NCI-H774 (cell line): ENCODE measurements around the gene AATK.

Source experiments
- DNase-seq: peaks from one replicate; lab custom pipeline; 2025; lab: John Stamatoyannopoulos, UW

Gene AATK

DNA sequence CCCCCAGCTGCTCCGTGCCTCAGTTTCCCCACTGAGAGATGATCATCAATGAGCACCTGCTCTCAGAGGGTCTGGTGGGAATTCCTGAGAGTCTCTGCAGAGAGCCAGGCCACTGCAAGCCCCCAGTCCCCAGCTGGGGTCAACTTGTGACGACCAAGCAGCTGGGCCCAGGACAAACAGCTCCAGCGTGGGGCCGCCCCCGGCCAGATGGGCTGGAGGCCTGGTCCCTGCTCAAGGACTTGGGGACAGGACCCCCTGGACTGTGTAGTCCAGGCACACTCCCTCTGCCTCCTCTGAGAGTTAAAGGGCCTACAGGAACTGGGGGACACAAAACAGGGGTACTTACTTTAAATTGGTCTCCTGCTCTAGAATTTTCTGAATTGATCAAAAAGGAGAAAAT lies 16.6 kb upstream of the AATK start:
- no peak for DNase-seq

DNA sequence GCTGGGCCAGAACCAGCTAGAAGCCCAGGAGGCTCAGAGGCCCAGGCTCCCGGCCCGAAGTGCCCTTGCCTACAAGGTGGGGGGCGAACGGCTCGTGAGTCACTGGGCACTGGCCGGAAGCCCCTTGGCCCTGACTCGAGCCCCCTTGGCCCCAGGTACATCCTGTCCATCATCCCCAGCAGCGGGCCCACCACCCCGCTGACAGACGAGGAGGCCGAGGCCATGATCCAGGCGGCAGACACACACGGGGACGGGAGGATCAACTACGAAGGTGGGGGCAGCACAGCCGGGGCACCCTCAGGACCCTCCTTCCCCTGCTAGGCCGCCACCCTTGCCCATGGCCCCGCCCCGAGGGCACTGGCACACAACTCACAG lies 15.8 kb upstream of the AATK start:
- no peak for DNase-seq

DNA sequence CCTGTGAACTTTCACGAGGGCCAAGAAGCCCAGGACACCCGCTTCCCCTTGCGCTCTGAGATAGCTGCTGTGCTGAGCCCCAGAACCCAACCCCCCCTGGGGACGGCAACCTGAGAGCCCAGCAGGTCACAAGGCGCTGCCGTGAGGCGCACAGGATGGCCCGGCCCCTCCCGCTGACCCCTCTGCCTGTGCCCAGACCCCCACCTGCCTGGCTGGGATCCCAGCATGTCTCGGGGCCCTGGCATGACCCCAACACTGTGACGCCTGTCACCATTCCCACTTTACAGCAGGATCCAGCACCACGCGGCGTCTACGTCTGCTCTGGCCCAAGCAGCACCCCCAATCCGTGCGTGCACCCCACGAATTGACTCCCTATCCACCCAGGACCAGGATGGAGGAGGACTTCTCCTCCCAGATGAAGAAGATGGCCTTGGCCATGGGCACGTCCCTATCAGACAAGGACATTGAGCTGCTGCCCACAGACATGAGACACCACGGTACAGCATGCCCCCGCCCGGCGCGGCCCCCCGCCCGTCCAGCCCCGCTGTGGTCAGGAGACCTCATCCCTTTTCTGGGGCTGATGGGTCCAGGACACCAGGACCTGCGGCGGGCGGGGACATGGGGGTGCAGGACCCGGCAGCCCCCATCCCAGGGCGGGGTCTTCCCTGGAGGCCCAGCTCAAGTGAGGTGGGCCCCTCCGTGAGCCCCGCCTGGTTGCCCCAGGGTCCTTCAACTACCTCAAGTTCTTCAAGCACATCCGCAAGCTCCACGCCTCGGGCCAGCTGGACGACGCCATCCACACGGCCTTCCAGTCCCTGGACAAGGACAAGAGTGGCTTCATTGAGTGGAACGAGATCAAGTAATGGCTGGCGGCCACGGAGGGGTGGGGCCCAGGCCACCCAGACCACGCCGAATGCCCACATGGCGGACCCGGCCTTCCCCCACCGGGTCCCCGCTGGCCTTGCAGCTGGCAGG lies 15.1 kb upstream of the AATK start:
- no peak for DNase-seq

DNA sequence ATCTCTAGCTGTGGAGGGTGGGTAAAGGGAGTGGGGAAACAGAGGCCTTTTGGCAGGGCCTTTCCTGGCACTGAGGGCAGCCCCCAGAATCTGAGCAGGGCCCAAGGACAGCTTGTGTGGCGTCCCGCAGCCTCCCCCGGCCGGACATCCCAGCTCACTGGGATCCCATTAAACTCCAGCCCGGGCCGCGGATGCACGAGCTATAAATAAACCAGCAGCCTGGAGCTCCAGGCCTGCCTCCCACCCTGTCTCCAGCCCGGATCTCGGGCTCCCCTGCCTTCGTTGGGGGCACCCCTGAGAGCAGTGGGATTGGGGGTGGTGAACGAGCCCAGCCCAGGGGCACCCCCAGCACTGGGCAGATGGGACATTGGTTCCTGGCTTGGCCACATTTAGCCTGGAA lies 13.8 kb upstream of the AATK start:
- DNase-seq = no peak

DNA sequence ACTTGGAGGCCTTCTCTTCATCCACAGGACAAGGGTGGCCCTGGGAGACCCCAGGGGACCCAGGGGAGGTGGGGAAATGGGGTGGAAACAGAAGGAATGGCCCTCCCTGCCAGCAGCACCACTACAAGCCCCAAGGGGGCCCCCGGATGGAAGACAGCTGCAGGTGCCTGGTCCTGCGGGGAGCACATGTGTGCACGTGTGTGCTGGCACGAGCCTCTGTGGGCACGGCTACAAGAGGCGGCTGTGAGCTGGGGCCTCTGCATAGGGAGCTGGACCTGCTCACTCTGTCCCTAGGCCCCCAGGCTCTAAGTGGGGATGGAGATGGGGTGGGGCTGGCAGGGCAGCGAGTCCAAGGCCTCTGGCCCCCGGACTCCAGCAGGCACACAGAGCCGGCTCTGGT lies 13.2 kb upstream of the AATK start:
- DNase-seq = no peak

DNA sequence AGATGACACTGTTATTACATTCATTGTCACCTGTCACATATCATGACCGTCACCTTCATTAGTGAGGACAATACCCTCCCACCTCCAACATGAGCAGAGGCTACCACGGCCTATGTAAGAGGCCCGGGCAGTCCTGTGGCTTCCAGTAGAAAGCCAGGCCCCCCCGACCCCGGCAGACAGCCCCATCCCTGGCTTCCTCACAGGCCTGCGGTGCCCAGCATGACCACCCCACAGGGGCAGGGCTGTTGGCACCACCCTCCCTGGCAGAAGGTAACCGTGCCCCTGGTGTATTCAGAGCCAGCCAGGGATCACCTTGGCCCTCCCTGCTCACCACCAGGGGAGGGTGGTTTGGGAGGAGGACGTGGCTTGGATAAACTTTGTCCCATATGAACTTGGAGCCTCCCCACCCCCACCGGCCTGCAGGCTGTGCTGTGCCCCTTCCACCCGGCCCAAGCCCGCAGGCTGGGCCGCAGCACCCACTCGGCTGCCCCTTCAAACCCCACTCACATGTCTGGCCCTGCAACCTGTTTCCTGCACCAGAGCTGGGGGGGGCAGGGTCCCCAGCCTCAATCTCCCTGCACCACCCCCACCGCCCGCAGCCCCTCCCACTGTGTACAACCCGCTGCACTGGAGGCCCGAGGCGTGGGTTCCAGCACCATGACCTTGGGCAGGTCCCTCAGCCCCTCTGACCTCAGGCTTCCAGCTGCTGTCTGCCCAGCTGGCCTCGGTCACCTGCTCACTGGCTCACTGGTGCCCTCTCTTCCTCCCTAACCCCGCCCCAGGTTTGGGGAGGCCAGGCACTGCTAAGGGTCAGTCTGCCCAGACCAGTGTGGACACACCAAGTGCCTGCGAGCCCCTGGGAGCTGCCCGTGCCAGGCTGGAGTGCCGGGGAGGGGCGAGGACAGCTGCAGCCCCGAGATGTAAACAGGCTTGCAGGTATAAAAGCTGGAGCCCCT lies 12.4 kb upstream of the AATK start:
- no peak for DNase-seq

DNA sequence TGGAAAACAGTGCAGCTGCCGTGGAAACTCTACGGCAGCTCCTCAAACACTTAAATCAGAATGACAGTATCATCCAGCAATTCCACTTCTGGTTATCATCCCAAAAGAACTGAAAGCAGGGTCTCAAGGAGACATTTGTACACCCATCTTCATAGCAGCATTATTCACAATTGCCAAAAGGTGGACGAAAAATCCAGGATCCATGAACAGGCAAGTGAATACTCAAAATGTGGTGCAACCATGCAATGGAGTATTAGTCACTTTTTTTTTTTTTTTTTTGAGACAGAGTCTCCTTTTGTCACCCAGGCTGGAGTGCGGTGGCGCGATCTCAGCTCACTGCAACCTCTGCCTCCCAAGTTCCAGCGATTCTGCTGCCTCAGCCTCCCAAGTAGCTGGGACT lies 10.6 kb upstream of the AATK start:
- DNase-seq = no peak

- no peak for DNase-seq
Observed at GRCh38 chr17:81173762-81174155, 7.7 kb upstream of the AATK start.

GRCh38 chr17:81173052-81173761 lies 7.2 kb upstream of the AATK start:
- no peak for DNase-seq

GRCh38 chr17:81171941-81172340 lies 5.9 kb upstream of the AATK start:
- DNase-seq = no peak

DNA sequence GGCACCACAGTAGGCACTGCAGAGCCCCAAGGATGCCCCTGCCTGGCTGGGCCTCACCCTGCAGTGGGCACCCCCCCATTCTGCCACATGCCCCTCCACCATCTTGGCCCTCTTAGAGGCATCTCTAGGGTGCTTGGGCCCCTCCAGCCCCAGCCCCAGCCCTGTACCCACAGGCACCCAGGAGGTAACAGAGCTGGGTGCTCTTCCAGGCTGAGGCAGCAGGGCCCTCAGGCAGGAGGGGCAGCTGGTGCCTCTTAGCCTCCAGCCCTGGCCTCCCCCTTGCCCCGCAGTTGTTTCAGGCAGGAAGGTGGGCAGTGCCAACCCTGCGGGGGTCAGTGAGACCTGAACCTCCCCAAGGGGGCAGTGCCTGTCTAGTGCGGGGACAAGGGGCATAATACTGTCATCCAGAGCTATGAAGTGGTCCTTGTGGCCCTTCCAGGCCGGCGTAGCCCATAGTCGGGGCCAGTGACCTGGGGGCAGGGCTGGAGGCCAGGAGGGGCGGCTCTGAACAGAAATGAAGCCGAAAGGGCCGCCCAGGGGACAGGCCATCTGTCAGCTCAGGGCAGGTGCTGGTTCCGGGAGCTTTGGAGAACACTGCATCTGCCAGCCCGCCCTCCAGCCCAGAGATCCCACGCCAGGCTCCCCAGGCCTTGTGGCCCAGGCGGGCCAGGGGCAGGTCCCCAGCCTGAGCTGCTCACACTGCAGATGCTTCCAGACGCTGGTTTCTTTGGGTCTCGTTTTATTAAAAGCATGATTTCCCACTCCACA lies 4.9 kb upstream of the AATK start:
- DNase-seq = no peak

DNA sequence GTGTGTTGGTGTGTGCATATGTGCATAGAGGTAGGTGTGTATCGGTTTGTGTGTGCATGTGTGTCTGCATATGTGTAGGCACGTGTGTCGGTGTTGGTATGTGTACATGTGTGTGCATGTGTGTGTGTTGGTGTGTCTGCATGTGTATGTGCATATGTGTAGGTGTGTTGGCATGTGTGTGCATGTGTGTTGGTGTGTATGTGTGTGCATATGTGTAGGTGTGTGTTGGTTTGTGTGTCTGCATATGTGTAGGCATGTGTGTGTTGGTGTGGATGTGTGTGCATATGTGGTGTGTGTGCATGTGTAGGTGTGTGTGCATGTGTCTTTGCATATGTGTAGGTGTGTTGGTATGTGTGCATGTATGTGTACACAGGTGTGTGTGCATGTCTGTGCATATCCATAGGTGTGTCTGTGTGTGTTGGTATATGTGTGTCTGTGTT lies 3.9 kb upstream of the AATK start:
- no peak for DNase-seq

- no peak for DNase-seq
Observed at GRCh38 chr17:81167638-81168037, 1.6 kb upstream of the AATK start.

DNA sequence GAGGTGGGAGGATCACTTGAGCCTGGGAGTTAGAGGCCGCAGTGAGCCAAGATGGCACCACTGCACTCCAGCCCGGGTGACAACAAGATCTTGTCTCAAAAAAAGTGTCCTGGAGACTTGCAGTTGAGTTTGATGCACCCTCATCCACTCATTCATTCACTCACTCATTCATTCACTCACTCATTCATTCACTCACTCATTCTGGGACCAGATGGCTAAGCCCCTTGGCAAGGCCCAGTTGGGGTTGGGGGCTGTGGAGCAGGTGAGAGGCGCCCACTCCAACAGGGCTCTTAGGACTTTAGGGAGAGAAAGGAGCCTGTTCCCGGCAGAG lies 1.1 kb upstream of the AATK start:
- DNase-seq = no peak

DNA sequence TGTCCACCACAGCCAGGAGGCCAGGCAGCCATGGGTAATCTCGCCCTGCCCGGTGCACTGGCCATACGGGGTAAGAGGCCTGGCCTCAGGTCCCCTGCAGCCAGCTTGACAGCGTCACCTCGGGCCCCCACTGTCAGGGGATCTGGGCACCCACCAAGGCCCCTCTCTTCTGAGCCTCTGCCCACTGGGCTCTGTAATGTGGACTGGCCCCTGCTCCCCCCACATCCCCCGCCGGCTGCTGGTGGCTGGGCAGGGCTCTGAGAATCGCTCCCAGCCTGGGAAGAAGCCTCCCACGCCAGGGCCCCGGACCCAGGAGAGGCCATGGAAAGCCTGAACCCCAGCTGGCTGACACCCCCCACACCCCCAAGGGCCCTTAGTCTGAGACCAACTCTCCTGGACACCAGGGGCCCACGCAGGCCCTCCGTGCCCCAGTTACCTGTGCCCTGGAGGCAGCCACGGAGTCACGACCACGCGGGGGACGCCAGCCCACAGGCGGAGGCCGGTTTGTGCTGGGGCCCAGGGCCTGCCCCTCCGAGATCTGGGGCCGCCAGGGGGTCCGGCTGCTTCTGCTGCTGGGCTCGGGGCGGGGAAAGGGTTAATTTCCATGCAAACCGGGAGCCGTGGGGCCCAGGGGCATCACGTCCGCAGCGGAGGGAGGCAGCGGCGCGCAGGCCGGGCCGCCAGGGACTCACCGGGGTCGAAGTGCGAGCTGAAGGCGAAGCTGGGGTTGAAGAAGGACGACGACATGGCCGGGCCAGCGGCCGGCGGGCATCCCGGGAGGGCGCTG lies 582 bp downstream of the AATK start, which contains the start of gene PVALEF:
Gene PVALEF, plus strand, starts transcription at position 262 of the 787 bp plus-strand sequence. CDS start 15,720 bp downstream, outside the sequence.
- DNase-seq = no peak

DNA sequence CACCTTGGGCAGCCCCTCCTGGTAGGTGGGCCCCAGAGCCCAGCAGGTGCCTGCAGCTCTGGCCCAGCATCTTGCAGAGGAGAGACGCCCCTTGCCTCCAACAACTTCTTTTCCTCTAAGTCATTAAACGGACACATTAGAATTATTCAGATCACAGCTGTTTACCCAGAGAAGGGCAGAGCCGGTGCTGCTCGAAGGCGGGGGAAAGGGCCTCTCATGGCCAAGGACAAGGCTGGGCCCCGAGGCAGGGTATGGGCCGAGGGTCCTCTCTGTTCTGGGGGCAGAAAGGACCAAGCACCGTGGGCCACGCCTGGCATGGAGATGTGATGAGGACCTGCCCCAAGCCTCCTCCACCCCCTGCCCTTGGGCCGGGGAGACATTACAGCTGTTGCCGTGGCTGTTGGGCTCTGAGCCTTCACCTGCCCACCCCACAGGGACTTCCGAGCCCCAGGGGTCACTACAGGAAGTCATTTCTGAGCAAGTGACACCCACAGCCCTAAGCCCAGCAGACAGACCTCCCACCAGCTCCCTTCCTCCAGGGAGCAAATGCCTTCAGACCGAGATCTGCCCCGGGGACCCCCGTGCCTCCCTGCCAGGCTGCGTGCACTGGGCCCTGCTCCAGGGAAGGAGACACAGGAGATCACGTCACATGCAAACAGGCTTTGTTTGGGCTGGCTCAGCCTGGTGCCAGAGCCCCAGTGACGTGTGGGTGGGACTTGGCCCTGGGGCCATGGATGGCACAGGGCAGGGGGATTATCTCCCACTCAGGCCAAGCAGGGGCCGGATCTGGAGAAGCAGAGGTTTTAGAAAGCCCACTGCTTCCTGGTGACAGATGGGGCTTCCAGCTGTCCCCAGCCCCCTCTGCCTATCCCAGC lies 1.4 kb downstream of the AATK start:
- DNase-seq = no peak

- DNase-seq = no peak
Observed at GRCh38 chr17:81163703-81164370, 2.2 kb downstream of the AATK start.

DNA sequence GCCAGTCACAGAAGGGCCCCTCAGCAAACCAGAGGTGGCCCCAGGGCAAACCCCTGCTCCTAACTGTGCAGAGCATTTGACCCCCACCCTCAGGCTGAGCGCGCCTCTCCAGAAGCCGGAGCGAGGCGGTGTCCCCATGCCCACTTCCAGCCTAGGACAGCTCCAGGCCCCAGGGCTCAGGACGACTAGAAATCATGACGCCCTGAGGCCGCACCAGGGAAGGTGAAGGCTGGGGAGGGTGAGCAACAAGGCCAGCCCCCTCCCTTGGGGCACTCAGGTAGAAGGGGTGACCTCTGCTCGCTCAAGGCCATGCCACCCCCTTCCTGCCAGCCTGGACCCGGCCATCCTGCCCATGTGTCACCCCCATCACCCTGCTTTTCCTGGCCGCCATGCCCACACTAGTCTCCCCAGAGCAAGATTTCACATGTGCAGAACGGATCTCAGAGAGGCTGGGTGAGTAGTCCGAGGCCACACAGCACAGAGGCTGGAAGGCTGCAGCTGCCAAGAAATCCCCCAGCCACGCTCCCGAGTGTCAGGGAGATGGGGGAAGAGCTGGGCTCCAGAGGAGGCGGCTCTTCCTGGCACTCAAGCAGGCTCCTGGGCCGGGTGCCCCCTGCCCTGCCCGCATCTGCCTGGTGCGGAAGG lies 2.8 kb downstream of the AATK start:
- no peak for DNase-seq

GRCh38 chr17:81162491-81162890 lies 3.5 kb downstream of the AATK start:
- DNase-seq = no peak
